ENCODE measurements around the gene CDH19.

CDH19 gene

GRCh38 chr18:66534110-66534509, 69.8 kb downstream of the CDH19 start (continued):
- TF ChIP-seq ZNF449 (tag by site-specific recombination; IDR thresholded peaks at IDR 0.05) = no peak
- no peak for TF ChIP-seq ZNF571 (tag by site-specific recombination; IDR thresholded peaks at IDR 0.05)
- no peak for TF ChIP-seq ZNF768 (tag by site-specific recombination; IDR thresholded peaks at IDR 0.05)

- no peak overlapping the region for H3K27ac ChIP-seq (ENCODE audit: extremely low read depth, low read depth, low read length)
- ChIA-PET CTCF (interaction anchor here (0.6 kb wide), 1 partner anchor 15 kb away, joined by 3 read pairs; no protein-coding TSS in a partner anchor), POLR2A (no interaction called here)
- H3K9me3 ChIP-seq (ENCODE audit: control insufficient read depth, insufficient read depth, low read depth, low read length) = no peaks in the 10 kb centered on the region
- H3K4me3 ChIP-seq (ENCODE audit: low read depth, low read length) = no peak overlapping the region
- H3K36me3 ChIP-seq (ENCODE audit: control insufficient read depth in 2 of 2, insufficient read depth in 1 of 2, low read length in 2 of 2) = no peaks in the 10 kb centered on the region
- TF ChIP-seq ZNF2 (tag by site-specific recombination; IDR thresholded peaks at IDR 0.05) (no peak), ZNF112 (tag by site-specific recombination; IDR thresholded peaks at IDR 0.05) (no peak), ZNF513 (tag by site-specific recombination; IDR thresholded peaks at IDR 0.05) (no peak), ZNF561 (tag by site-specific recombination; IDR thresholded peaks at IDR 0.05; ENCODE audit: borderline replicate concordance) (no peak), ZNF148 (tag by site-specific recombination; IDR thresholded peaks at IDR 0.05; ENCODE audit: borderline replicate concordance) (no peak), ZNF354C (tag by site-specific recombination; IDR thresholded peaks at IDR 0.05; ENCODE audit: borderline replicate concordance, low read depth) (no peak), ZNF549 (tag by site-specific recombination; IDR thresholded peaks at IDR 0.05) (no peak), ZNF610 (tag by site-specific recombination; IDR thresholded peaks at IDR 0.05; ENCODE audit: borderline replicate concordance) (no peak), RBAK (tag by site-specific recombination; IDR thresholded peaks at IDR 0.05) (no peak), ZSCAN30 (tag by site-specific recombination; IDR thresholded peaks at IDR 0.05) (no peak), TCF7L2 (IDR thresholded peaks at IDR 0.05; ENCODE audit: borderline replicate concordance, low read depth, low read length) (no peak), ZFP69B (tag by site-specific recombination; IDR thresholded peaks at IDR 0.05) (no peak), ZNF510 (tag by site-specific recombination; IDR thresholded peaks at IDR 0.05; ENCODE audit: insufficient replicate concordance) (no peak), ZBTB44 (tag by site-specific recombination; IDR thresholded peaks at IDR 0.05) (no peak), ZNF629 (tag by site-specific recombination; IDR thresholded peaks at IDR 0.05) (no peak), KLF7 (tag by site-specific recombination; IDR thresholded peaks at IDR 0.05; ENCODE audit: borderline replicate concordance) (no peak)
- no peaks in the 10 kb centered on the region for H3K4me1 ChIP-seq (ENCODE audit: control insufficient read depth, insufficient read depth, low read length)
Measured at GRCh38 chr18:66533693-66534092, 70.2 kb downstream of the CDH19 start.

Data from HEK293 (cell line).